PC-9 (cell line): ENCODE data around the gene TBC1D2. TPM values are rescaled to one million over a fixed set of nuclear protein-coding genes. Genes with fewer than 3 reads are reported as not detected.
A peak's percentile ranks its signal among the peaks of the same experiment; 100 is the strongest.

Source experiments
- BruUV-seq: library from RNA; stranded (reverse); fragments of 400-500 nt; replicated peaks from 2 replicates; lab custom pipeline; 2021; lab: Mats Ljungman, UMichigan
- CTCF ChIA-PET: fragments of 300-600 bp; sonication (Branson Sonifier 250); formaldehyde crosslinking; loops from one replicate; lab custom pipeline; 2022; ENCODE audit warnings: antibody characterized with exemption; lab: Charles Lee
- POLR2A ChIA-PET: fragments of 300-600 bp; sonication (Branson Sonifier 250); formaldehyde crosslinking; loops from one replicate; lab custom pipeline; 2022; ENCODE audit warnings: antibody characterized with exemption; ENCODE audit not compliant: unreplicated experiment; lab: Charles Lee
- DNase-seq, 2 experiments: peaks; one replicate each; pipeline versions ENCODE4 v3.0.0 to v3.0.0-alpha.2; 2015 to 2022; ENCODE audit warnings: mixed read lengths in 1 of 2
- H2AFZ ChIP-seq: fragments of 200-600 bp; sonication (generic); 2 replicates; pipeline ENCODE4 v1.8.1; 2017; ENCODE audit warnings: antibody characterized with exemption
- H3F3A ChIP-seq: fragments of 200-600 bp; sonication (generic); 2 replicates; pipeline ENCODE4 v1.8.1; 2017; ENCODE audit warnings: antibody characterized with exemption, mild to moderate bottlenecking, low read depth; ENCODE audit not compliant: insufficient read depth
- H3K27ac ChIP-seq: fragments of 200-600 bp; sonication (generic); 2 replicates; pipeline ENCODE4 v1.6.1; 2016; ENCODE audit warnings: mixed run types
- H3K27me3 ChIP-seq: fragments of 200-600 bp; sonication (generic); 2 replicates; pipeline ENCODE4 v1.6.1; 2016; ENCODE audit warnings: low read depth, mixed run types; ENCODE audit not compliant: insufficient read depth
- H3K36me3 ChIP-seq: fragments of 200-600 bp; sonication (generic); 2 replicates; pipeline ENCODE4 v1.6.1; 2016; ENCODE audit warnings: low read depth, mixed run types
- H3K4me1 ChIP-seq: fragments of 200-600 bp; sonication (generic); replicated peaks from 2 replicates; pipeline ENCODE4 v1.6.1; 2016; ENCODE audit warnings: mixed run types; ENCODE audit not compliant: insufficient read depth
- H3K4me2 ChIP-seq: fragments of 200-600 bp; sonication (generic); 2 replicates; pipeline ENCODE4 v1.6.1; 2017; ENCODE audit warnings: mixed run types
- H3K4me3 ChIP-seq: fragments of 200-600 bp; sonication (generic); 2 replicates; pipeline ENCODE4 v1.6.1; 2016; ENCODE audit warnings: mixed run types
- H3K79me2 ChIP-seq: fragments of 200-600 bp; sonication (generic); 2 replicates; pipeline ENCODE4 v1.6.1; 2017; ENCODE audit warnings: low read depth, mixed run types
- H3K9me2 ChIP-seq: fragments of 200-600 bp; sonication (generic); 2 replicates; pipeline ENCODE4 v1.8.1; 2017; ENCODE audit warnings: mild to moderate bottlenecking; ENCODE audit not compliant: insufficient read depth
- H3K9me3 ChIP-seq: fragments of 200-600 bp; sonication (generic); 2 replicates; pipeline ENCODE4 v1.8.1; 2016; ENCODE audit warnings: low read depth; ENCODE audit not compliant: insufficient read depth
- H4K20me1 ChIP-seq: fragments of 200-600 bp; sonication (generic); 2 replicates; pipeline ENCODE4 v1.8.1; 2017; ENCODE audit not compliant: insufficient read depth
- EZH2 ChIP-seq: fragments of 200-600 bp; sonication (generic); IDR thresholded peaks from 2 replicates; pipeline ENCODE4 v1.8.0; 2017; ENCODE audit warnings: antibody characterized with exemption, low read depth
- intact Hi-C: fragments of 100-400 bp; cut with micrococcal nuclease; formaldehyde crosslinking; loops from one replicate; pipeline ENCODE4 v1.10.0; 2022; ENCODE audit not compliant: unreplicated experiment
- total RNA-seq: library from RNA; stranded (reverse); gene quantifications from 2 replicates; pipeline ENCODE4 v1.2.3, GENCODE V29; 2021
- TF ChIP-seq, protein P1 (sequence below): fragments of 200-600 bp; sonication (generic); conservative IDR thresholded peaks from 2 replicates; pipeline ENCODE4 v1.6.1; 2017; ENCODE audit warnings: mixed run types, antibody characterized with exemption, mild to moderate bottlenecking, moderate library complexity

TBC1D2 gene
- total RNA-seq, 1 experiment from 2014 or later, result 44.7 TPM

DNA sequence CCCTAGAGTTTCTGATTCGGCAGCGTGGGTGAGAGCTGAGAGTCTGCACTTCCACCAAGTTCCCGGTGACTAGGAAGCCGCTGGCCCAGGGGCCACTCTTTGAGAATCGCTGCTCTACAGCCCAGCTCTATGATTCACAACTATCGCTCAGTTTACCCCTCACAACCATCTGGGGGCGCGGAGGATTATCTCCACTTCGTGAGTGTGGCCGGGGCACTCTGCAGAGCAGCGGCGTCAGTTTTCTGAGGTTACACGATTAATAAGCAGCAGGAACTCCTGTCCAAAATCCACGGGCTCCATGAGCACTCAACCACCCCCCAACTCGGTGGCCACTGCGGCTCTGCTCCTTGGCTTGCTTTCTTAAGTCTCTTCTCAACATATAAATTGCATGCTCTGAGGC, 82.3 kb downstream of the TBC1D2 start:
- POLR2A ChIA-PET, result interaction anchor here (0.6 kb wide), 1 partner anchor 21 kb away, joined by 9 read pairs; no protein-coding TSS in a partner anchor
- CTCF ChIA-PET, result no interaction called here
- H3K27ac ChIP-seq, result peak overlapping the region; percentile 30; the same call in 1 of the 2 replicates

DNA sequence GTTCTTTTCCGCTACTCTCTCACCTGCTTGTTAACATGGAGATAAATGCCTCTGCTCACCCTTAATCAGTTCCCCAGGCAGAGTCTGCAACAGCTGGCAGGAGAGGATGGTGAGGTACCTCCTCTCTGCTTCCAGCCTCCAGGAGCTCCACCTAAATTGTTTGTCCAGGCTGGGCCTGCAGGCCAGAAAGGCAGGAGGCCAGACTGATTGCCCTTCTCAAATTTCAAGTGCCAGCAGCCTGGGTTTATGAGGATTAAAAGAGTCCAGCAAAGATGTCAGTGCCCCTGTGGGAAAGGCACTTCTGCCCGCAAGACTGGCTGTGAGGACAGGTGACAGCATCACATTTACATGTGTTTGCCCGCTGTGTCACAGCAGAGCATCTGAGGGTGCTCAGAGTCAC, 82.8 kb downstream of the TBC1D2 start:
- Histone ChIP-seq H3K4me2 (peak overlapping the region; percentile 49), H3K36me3 (no peaks in the 10 kb centered on the region), H3F3A (peaks cover 23% of the 10 kb centered on the region), H3K9me2 (no peaks in the 10 kb centered on the region), H2AFZ (no peak overlapping the region), H3K27ac (no peak overlapping the region), H3K9me3 (no peaks in the 10 kb centered on the region), H3K79me2 (no peaks in the 10 kb centered on the region), H3K4me3 (no peak overlapping the region), H3K27me3 (no peaks in the 10 kb centered on the region), H3K4me1 (peaks cover 35% of the 10 kb centered on the region), H4K20me1 (no peaks in the 10 kb centered on the region; the same call in 1 of the 2 replicates)
- TF ChIP-seq, protein P1, sequence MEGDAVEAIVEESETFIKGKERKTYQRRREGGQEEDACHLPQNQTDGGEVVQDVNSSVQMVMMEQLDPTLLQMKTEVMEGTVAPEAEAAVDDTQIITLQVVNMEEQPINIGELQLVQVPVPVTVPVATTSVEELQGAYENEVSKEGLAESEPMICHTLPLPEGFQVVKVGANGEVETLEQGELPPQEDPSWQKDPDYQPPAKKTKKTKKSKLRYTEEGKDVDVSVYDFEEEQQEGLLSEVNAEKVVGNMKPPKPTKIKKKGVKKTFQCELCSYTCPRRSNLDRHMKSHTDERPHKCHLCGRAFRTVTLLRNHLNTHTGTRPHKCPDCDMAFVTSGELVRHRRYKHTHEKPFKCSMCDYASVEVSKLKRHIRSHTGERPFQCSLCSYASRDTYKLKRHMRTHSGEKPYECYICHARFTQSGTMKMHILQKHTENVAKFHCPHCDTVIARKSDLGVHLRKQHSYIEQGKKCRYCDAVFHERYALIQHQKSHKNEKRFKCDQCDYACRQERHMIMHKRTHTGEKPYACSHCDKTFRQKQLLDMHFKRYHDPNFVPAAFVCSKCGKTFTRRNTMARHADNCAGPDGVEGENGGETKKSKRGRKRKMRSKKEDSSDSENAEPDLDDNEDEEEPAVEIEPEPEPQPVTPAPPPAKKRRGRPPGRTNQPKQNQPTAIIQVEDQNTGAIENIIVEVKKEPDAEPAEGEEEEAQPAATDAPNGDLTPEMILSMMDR, result no peak
- TF ChIP-seq EZH2, result no peak
- ChIA-PET CTCF (no interaction called here), POLR2A (interaction anchor here (0.6 kb wide), 1 partner anchor 21 kb away, joined by 9 read pairs; no protein-coding TSS in a partner anchor)
- no TSS peak for BruUV-seq
- intact Hi-C loops, result no loop called here
- peak; percentile 76 to 93 for DNase-seq

More for the DNA sequence above, 82.3 kb downstream of the TBC1D2 start:
- intact Hi-C loops, result no loop called here
- Histone ChIP-seq H4K20me1 (no peaks in the 10 kb centered on the region; the same call in 1 of the 2 replicates), H2AFZ (no peak overlapping the region), H3K36me3 (no peaks in the 10 kb centered on the region), H3F3A (peaks cover 24% of the 10 kb centered on the region), H3K79me2 (no peaks in the 10 kb centered on the region), H3K9me2 (no peaks in the 10 kb centered on the region), H3K4me3 (no peak overlapping the region), H3K4me1 (peaks cover 35% of the 10 kb centered on the region), H3K4me2 (peak overlapping the region; percentile 45), H3K27me3 (no peaks in the 10 kb centered on the region), H3K9me3 (no peaks in the 10 kb centered on the region)
- BruUV-seq, result no TSS peak
- DNase-seq, result peak in 1 of 2 experiments; percentile 19
- TF ChIP-seq, protein P1, result no peak
- TF ChIP-seq EZH2, result no peak

DNA sequence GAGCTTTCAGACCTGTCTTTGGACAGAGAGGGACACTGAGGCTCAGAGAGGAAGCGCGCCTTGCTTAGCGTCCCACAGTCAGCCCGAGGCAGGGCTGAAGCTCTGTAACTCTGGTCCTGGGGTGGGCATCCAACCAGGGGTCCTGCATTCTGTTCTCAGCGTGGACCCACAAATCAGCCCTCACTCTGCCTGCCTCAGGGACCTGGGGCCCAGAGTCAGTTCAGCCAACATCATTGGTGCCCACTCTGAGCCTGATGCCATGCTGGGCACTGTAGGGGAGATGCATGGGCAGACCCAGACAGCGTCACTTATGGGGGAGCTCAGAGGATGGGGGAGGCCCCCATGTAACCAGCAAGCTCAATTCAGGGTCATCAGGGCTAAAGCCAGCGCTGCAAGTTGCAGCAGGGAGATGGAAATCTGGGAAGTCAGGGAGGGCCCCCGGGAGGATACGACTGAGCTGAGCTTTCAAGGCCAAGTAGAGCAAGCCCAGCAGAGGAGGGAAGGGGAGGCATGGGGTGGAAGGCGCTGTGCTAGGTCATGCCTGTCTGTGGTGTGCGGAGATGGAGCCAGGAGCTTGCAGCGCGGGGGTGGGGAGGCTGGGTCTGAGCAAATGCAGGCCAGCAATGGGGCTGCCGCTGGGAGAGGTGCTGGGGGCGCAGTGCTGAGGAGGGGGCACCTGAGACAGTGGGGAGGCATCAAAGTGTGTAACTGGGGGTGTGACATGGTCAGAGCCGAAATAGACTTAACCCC, 84.1 kb downstream of the TBC1D2 start:
- peak in 1 of 2 experiments; percentile 19 for DNase-seq
- Histone ChIP-seq H3F3A (peaks cover 23% of the 10 kb centered on the region), H3K79me2 (no peaks in the 10 kb centered on the region), H3K4me2 (no peak overlapping the region), H3K36me3 (no peaks in the 10 kb centered on the region), H4K20me1 (no peaks in the 10 kb centered on the region; the same call in 1 of the 2 replicates), H3K4me1 (peaks cover 35% of the 10 kb centered on the region), H3K9me2 (no peaks in the 10 kb centered on the region), H3K27me3 (no peaks in the 10 kb centered on the region), H3K27ac (no peak overlapping the region), H3K9me3 (no peaks in the 10 kb centered on the region), H2AFZ (no peak overlapping the region), H3K4me3 (no peak overlapping the region)
- no peak for TF ChIP-seq EZH2
- TF ChIP-seq, protein P1, result no peak
- intact Hi-C loops, result no loop called here
- CTCF ChIA-PET, result no interaction called here
- POLR2A ChIA-PET, result interaction anchor here (0.9 kb wide), 1 partner anchor 52 kb away, joined by 3 read pairs; no protein-coding TSS in a partner anchor
- BruUV-seq, result no TSS peak
